Keratinocyte (primary cell): ENCODE data around the gene HOMER2. TPM values are rescaled to one million over a fixed set of nuclear protein-coding genes. Genes with fewer than 3 reads are reported as not detected.

Experiments
- DNase-seq: peaks from one replicate; pipeline ENCODE4 v3.0.0-alpha.2; 2011; ENCODE audit warnings: low read depth, missing footprints, low spot score
- FAIRE-seq: peaks from 2 replicates; lab custom pipeline; 2011; peaks lifted over from hg19 to GRCh38; lab: Jason Lieb, UNC
- H2AFZ ChIP-seq: 2 replicates; pipeline ENCODE4 v1.6.0; 2012; ENCODE audit warnings: low read length, control low read depth, inconsistent platforms; ENCODE audit not compliant: control insufficient read depth
- H3K27ac ChIP-seq: 2 replicates; pipeline ENCODE4 v1.5.1; 2011; ENCODE audit warnings: low read length; ENCODE audit not compliant: control insufficient read depth, insufficient read depth
- H3K27me3 ChIP-seq: 3 replicates; pipeline ENCODE4 v1.6.0; 2011; ENCODE audit warnings: low read length; ENCODE audit not compliant: control insufficient read depth, insufficient read depth; ENCODE audit errors: extremely low read depth
- H3K36me3 ChIP-seq, 2 experiments: 2 replicates in 1 of 2; 3 replicates in 1 of 2; pipeline ENCODE4 v1.5.1; 2011; ENCODE audit warnings: low read length in 2 of 2, mild to moderate bottlenecking in 1 of 2; ENCODE audit not compliant: control insufficient read depth in 2 of 2, insufficient read depth in 2 of 2; ENCODE audit errors: extremely low read depth in 1 of 2
- H3K4me1 ChIP-seq: 3 replicates; pipeline ENCODE4 v1.5.1; 2011; ENCODE audit warnings: low read length; ENCODE audit not compliant: control insufficient read depth, insufficient read depth; ENCODE audit errors: extremely low read depth
- H3K4me2 ChIP-seq: 3 replicates; pipeline ENCODE4 v1.6.0; 2011; ENCODE audit warnings: low read depth, low read length; ENCODE audit not compliant: control insufficient read depth, insufficient read depth; ENCODE audit errors: extremely low read depth
- H3K4me3 ChIP-seq, 3 experiments: fragments of 200-600 bp in 1 of 3; sonication (generic) in 1 of 3; 2 replicates in 2 of 3; 3 replicates in 1 of 3; pipeline ENCODE4 v1.5.1; 2011 to 2016; ENCODE audit warnings: low read length in 3 of 3, mild to moderate bottlenecking in 3 of 3, control low read depth in 2 of 3, inconsistent platforms in 1 of 3, low read depth in 1 of 3, mixed read lengths in 1 of 3, mixed run types in 1 of 3, moderate library complexity in 1 of 3; ENCODE audit not compliant: control insufficient read depth in 2 of 3, insufficient read depth in 2 of 3; ENCODE audit errors: extremely low read depth in 1 of 3
- H3K79me2 ChIP-seq: 2 replicates; pipeline ENCODE4 v1.6.0; 2012; ENCODE audit warnings: low read length; ENCODE audit not compliant: control insufficient read depth, insufficient read depth
- H3K9ac ChIP-seq: 3 replicates; pipeline ENCODE4 v1.6.0; 2011; ENCODE audit warnings: low read length; ENCODE audit not compliant: control insufficient read depth, insufficient read depth; ENCODE audit errors: extremely low read depth
- H3K9me1 ChIP-seq: 3 replicates; pipeline ENCODE4 v1.6.0; 2011; ENCODE audit warnings: low read length; ENCODE audit not compliant: control insufficient read depth, insufficient read depth; ENCODE audit errors: extremely low read depth
- H3K9me3 ChIP-seq: 2 replicates; pipeline ENCODE4 v1.5.1; 2012; ENCODE audit warnings: low read depth, low read length; ENCODE audit not compliant: control insufficient read depth
- H4K20me1 ChIP-seq: 3 replicates; pipeline ENCODE4 v1.6.0; 2011; ENCODE audit warnings: low read length; ENCODE audit not compliant: control insufficient read depth, insufficient read depth; ENCODE audit errors: extremely low read depth
- CTCF ChIP-seq, 3 experiments: IDR thresholded peaks in 1 of 3; conservative IDR thresholded peaks in 1 of 3; optimal IDR thresholded peaks in 1 of 3; 2 replicates in 2 of 3; 3 replicates in 1 of 3; pipeline versions ENCODE3 to v1.5.1; 2011; ENCODE audit warnings: low read length in 3 of 3, mild to moderate bottlenecking in 3 of 3, moderate library complexity in 2 of 3, control low read depth in 1 of 3, inconsistent platforms in 1 of 3; ENCODE audit not compliant: insufficient read depth in 2 of 3; ENCODE audit errors: extremely low read depth in 1 of 3
- EZH2 ChIP-seq: IDR thresholded peaks from one replicate; pipeline ENCODE4 v1.6.1; 2012; ENCODE audit warnings: inconsistent platforms, mild to moderate bottlenecking, low read length, moderate library complexity
- dilution Hi-C: fragments of 300-500 bp; cut with MboI; formaldehyde crosslinking; loops from one replicate; pipeline ENCODE4 v1.7.0; 2020; ENCODE audit warnings: low sequenced_read_pairs; ENCODE audit not compliant: extremely low pct_ligation_motif_present
- polyA plus RNA-seq, 5 experiments: library from polyadenylated mRNA; depleted of rRNA in 3 of 5; stranded (reverse) in 3 of 5; stranded (forward) in 1 of 5; unstranded in 1 of 5; fragments of >200 nt; gene quantifications; 1 replicate in 1 of 5; 2 replicates in 3 of 5; 3 replicates in 1 of 5; pipeline versions ENCODE4 v1.2.1 to v1.2.3, GENCODE V29; 2011 to 2012; ENCODE audit warnings: missing spikeins in 2 of 5, low read depth in 1 of 5, low replicate concordance in 1 of 5

HOMER2 gene
- polyA plus RNA-seq, 1 donor (not counting 4 experiments of a cell fraction or from before 2014, with no cell fraction given), result 12.4 TPM

DNA sequence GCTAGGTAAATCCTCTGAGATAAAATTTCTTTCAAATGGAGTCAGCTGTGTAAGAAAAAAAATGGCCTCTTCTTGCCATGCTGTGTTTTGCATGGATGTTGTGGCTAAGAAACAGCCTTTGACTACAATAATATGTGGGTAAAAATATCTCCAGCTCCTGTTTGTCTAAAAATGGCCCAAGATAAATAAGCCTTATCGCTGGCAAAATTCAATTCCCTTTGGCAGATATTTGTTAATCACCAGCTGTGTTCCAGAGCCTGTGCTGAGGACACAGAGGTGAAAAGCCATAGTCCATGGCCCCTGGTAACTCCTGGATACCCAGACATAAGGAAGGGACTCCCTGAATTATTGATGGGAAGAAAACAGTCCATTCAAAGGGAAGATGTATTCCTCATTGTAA is 18.2 kb upstream of the HOMER2 start:
- Histone ChIP-seq H3K9ac (no peak overlapping the region), H3K79me2 (no peaks in the 10 kb centered on the region), H3K9me3 (no peaks in the 10 kb centered on the region), H2AFZ (no peak overlapping the region), H3K4me2 (no peak overlapping the region), H3K4me3 (no peak overlapping the region), H3K9me1 (no peaks in the 10 kb centered on the region), H3K4me1 (no peaks in the 10 kb centered on the region), H3K36me3 (no peaks in the 10 kb centered on the region), H3K27ac (no peak overlapping the region), H3K27me3 (peaks cover 4% of the 10 kb centered on the region), H4K20me1 (no peaks in the 10 kb centered on the region)
- DNase-seq (no peak), FAIRE-seq (no peak)
- TF ChIP-seq EZH2, result no peak
- no peak for TF ChIP-seq CTCF (optimal IDR thresholded peaks at IDR 0.05 in 1 of 3, IDR thresholded peaks at IDR 0.05 in 1 of 3, conservative IDR thresholded peaks at IDR 0.05 in 1 of 3; ENCODE audit: extremely low read depth in 1 of 3, insufficient read depth in 2 of 3, low read length in 3 of 3)
- dilution Hi-C loops, result no loop called here

DNA sequence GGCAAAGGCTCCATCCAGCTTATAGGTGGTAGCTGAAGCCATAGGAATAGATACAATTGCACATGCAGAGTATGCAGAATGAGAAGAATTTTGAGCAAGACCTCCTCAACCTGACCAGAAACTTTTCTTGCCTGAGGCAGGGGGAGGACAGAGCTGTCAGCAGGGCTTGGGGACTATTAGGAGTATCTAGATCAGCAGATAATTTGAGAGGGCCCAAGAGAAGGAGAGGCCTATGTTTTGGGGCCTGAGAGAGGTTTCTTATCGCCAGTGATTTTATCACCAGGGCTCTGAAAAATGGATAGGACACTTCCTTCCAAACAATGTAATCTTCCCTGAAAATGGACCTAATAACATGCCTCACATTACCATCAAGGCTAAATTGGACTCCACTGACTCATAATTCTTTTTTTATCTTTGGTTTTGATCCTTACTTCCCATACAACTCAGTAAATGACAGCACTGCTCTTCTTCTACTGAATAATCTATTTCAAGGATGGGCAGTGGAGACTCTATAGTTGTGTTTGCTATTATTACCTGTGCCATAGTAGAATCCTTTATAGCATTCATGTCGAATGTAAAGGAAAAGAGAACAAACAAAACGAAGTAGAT is 17.7 kb upstream of the HOMER2 start:
- DNase-seq (no peak), FAIRE-seq (no peak)
- TF ChIP-seq EZH2 (no peak), CTCF (optimal IDR thresholded peaks at IDR 0.05 in 1 of 3, IDR thresholded peaks at IDR 0.05 in 1 of 3, conservative IDR thresholded peaks at IDR 0.05 in 1 of 3; ENCODE audit: extremely low read depth in 1 of 3, insufficient read depth in 2 of 3, low read length in 3 of 3) (no peak)
- dilution Hi-C loops, result no loop called here
- Histone ChIP-seq H3K9ac (no peak overlapping the region), H2AFZ (no peak overlapping the region), H3K27me3 (peaks cover 4% of the 10 kb centered on the region), H3K4me3 (no peak overlapping the region), H4K20me1 (no peaks in the 10 kb centered on the region), H3K36me3 (no peaks in the 10 kb centered on the region), H3K27ac (no peak overlapping the region), H3K79me2 (no peaks in the 10 kb centered on the region), H3K9me1 (no peaks in the 10 kb centered on the region), H3K4me1 (no peaks in the 10 kb centered on the region), H3K9me3 (no peaks in the 10 kb centered on the region), H3K4me2 (no peak overlapping the region)
